GM18870 (cell line): ENCODE measurements around the gene CYB5R3.

ENCODE experiments used
- ATAC-seq: cut with Tn5 transposase; IDR thresholded peaks from one replicate; pipeline ENCODE4 v1.9.1; 2021; ENCODE audit warnings: moderate library complexity; ENCODE audit not compliant: unreplicated experiment

CYB5R3 gene

GRCh38 chr22:42646569-42647525 lies 2.3 kb downstream of the CYB5R3 start:
- ATAC-seq = no peak

- no peak for ATAC-seq
Measured at GRCh38 chr22:42645938-42646568, 3.1 kb downstream of the CYB5R3 start.

- no peak for ATAC-seq
Measured at GRCh38 chr22:42645341-42645937, 3.8 kb downstream of the CYB5R3 start.

GRCh38 chr22:42644422-42645340 lies 4.5 kb downstream of the CYB5R3 start:
- ATAC-seq = no peak

- ATAC-seq = no peak
Measured at GRCh38 chr22:42643634-42644421, 5.4 kb downstream of the CYB5R3 start.

- ATAC-seq = no peak
Measured at GRCh38 chr22:42642806-42643633, 6.2 kb downstream of the CYB5R3 start.

- ATAC-seq = no peak
Measured at GRCh38 chr22:42641801-42642413, 7.3 kb downstream of the CYB5R3 start.

GRCh38 chr22:42639541-42640241 lies 9.5 kb downstream of the CYB5R3 start:
- no peak for ATAC-seq

- ATAC-seq = no peak
Measured at GRCh38 chr22:42637555-42637954, 11.6 kb downstream of the CYB5R3 start.

GRCh38 chr22:42636506-42636905 lies 12.7 kb downstream of the CYB5R3 start:
- ATAC-seq = no peak

GRCh38 chr22:42635531-42635930 lies 13.7 kb downstream of the CYB5R3 start:
- ATAC-seq = no peak

- no peak for ATAC-seq
Measured at GRCh38 chr22:42633013-42633412, 16.2 kb downstream of the CYB5R3 start.

- ATAC-seq = no peak
Measured at GRCh38 chr22:42632096-42632495, 17.1 kb downstream of the CYB5R3 start.

- no peak for ATAC-seq
Measured at GRCh38 chr22:42630901-42631602, 18.1 kb downstream of the CYB5R3 start.

GRCh38 chr22:42630211-42630610 lies 19.0 kb downstream of the CYB5R3 start:
- no peak for ATAC-seq

GRCh38 chr22:42627981-42628380 lies 21.2 kb downstream of the CYB5R3 start:
- no peak for ATAC-seq

GRCh38 chr22:42626951-42627625 lies 22.1 kb downstream of the CYB5R3 start:
- no peak for ATAC-seq
